ENCODE measurements around the gene F2R.
"Not testable (repeated sequence)": the region's sequence is repeated elsewhere in the genome, so short reads cannot be mapped to it uniquely, and the experiment has no call there.

F2R gene

DNA sequence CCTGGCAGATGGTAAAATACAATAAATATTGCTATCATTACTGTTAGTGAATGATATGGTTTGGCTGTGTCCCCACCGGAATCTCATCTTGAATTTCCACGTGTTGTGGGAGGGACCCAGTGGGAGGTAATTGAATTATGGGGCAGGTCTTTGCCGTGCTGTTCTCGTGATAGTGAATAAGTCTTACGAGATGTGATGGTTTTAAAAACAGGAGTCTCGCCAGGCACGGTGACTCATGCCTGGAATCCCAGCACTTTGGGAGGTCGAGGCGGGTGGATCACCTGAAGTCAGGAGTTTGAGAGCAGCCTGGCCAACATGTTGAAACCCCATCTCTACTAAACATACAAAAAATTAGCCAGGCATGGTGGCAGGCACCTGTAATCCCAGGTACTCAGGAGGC lies 45.2 kb downstream of the F2R start:
- DNase-seq: not testable (repeated sequence)

DNA sequence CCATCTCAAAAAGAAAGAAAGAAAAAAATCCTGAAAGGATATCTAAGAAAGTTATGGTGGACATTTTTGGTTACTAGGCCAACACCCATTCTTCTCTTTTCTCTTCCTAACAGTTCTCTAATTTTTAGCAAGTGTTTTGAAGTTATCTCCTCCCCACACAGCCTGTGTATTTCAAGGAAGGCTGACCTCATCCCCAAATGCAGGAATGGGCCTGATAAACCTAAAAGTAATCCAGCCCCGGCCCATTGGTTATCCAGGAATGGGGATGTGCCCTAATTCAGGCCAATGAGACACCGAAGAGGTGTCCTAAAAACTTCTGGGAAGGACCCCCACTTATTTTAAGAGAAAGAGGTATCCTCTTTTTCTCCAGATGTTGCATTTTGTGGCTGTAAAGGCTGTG lies 46.6 kb downstream of the F2R start:
- no peak for DNase-seq

DNA sequence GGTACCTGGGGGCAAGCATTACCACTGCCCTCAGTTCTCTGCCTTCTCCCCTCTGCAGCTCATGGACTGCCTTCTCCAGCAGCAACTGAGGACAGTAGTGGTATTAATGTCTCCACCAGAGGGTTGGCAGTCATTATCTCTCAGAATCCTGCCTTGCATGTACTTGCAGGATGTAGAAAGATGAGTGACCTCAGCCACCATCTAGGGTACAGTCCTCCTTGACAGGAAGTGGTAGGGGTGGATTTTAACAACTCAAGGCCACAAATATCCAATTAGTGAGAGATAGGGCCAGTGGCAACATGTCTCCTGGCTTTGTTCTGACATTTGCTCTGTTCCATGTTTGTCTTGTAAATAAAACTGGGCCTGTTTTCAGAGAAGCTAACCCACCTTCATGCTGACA lies 47.2 kb downstream of the F2R start:
- no peak for DNase-seq

DNA sequence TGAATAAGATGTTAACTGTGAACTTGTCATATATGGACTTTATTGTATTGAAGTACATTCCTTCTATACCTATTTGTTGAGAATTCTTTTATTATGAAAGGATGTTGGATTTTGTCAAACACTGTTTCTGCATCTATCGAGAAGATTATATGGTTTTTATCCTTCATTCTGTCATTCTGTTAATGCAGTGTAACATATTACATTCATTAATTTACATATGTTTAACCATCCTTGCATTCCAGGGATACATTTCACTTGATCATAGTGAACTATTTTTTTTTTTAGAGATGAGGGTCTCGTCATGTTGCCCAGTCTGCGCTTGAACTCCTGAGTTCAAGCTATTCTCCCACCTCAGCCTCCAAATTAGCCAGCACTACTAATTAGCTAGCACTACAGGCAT lies 48.4 kb downstream of the F2R start:
- DNase-seq: no peak

DNA sequence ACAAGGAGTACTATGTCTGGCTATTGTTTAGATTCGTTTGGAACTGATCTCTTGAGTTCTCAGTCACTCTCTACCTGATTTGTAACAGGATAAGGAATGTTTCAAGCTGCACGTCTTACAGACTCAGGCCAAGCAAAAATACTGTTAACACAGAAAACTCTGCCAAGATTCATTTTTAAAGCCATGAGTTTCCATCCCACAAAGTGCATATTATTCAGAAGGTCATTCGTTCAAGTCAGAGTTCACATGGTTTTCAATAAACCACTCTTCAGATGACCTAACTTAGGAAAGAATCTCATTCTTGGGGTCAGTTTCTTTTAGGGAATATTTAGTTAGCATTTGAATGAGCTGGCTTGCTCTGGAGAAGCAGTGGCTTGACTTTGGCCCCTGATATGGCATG lies 49.3 kb downstream of the F2R start:
- DNase-seq: no peak

DNA sequence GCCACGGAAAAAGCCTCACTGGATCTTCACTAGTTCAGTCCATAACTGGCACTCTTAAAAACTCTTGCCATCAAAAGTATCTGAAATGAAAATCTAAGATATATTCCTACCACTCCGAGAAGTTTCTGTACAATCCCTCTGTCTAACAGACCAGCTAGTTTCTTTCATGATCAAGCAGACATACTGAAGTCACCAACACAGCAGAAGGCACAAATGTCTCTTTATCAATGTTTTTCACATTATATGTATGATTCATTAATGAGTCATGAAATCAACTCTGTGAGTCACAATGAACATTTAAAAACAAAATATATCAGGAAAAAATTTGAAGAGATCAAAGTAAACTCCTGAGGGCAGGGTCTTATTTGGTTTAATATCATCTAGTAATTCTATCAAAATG lies 50.8 kb downstream of the F2R start:
- no peak for DNase-seq

DNA sequence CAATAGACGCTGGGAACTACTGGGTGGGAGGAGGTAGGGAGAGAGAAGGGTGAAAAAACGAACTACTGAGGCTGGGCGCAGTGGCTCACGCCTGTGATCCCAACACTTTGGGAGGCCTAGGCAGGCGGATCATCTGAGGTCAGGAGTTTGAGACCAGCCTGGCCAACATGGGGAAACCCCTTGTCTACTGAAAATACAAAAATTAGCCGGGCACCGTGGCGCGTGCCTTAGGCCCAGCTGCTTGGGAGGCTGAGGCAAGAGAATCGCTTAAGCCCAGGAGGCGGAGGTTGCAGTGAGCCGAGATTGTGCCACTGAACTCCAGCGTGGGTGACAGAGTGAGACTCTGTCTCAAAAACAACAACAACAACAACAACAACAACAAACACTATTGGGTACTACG lies 55.1 kb downstream of the F2R start:
- not testable (repeated sequence) for DNase-seq

DNA sequence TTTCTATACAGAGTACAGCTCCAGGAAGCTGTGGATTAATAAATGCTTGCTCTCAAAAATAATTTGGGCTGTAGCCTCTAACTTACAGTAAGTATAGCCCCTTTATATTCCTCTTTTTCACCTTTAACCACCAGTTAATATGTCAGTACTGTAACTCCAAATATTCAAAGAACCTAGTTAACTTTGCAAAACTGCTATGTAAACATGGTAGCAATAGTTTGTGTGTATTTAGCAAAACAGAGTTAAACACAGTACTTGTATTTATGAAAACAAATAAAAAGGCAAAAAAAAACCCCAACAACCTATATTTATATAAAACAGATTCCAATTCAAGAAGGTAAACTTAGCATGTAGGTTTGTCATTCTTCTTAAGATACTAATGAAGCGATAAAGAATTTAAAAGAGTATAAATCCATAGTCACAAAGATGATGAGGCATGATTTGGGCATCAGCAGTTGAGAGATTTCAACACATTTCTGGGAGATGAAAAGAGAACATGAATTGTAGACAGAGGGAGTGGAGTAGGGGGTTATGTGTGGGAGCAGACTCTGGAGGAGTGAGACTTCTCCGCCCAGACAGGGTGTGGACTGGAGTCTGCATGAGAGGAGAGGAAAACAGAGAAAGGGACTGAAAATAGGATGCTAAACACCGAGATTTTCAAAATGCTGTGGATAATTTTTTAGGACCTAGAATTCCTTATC lies 55.9 kb downstream of the F2R start:
- no peak for DNase-seq

DNA sequence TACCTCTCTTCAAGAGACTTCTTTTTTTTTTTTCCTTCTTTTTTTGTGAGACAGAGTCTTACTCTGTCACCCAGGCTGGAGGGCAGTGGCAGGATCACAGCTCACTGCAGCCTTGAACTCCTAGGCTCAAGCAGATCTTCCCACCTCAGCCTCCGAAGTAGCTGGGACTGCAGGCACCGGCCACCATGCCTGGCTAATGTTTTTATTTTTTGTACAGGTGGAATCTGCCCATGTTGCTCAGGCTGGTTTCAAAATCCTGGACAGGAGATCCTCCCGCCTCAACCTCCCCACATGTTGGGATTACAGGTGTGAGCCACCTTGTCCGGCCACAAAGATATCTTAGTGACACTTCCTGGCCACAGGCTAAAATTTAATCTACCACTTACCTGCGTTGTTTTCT lies 60.0 kb downstream of the F2R start:
- DNase-seq: no peak

DNA sequence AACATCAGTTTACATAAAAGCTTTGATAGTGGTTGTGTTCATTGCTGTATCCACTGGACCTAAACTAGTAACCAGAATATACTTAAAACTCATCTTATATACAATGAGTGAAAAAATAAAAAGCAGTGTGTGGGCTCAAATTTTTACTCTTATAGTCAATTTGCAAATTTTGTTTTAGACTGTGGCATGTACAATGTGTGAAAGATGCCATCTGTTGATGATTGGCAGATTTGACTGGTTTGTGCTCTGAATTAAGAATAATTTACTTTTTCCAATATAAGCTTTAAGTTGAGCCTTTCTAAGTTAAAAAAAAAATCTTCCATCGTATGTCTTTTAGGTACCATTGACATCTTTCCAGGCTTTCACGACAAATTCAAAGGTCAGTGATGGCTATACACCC lies 60.5 kb downstream of the F2R start:
- DNase-seq: no peak

DNA sequence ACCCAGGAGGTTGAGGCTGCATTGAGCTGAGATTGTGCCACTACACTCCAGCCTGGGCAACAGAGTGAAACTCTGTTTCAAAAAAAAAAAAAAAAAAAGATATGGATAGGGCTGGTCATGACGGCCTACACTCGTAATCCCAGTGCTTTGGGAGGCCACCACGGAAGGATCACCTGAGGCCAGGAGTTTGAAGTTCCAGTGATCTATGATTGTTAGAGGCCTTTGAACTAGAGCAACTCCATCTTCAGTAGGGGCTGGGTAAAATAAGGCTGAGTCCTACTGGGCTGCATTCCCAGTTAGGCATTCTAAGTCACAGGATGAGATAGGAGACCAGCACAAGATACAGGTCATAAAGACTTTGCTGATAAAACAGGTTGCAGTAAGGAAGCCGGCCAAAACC lies 64.7 kb downstream of the F2R start:
- not testable (repeated sequence) for DNase-seq

DNA sequence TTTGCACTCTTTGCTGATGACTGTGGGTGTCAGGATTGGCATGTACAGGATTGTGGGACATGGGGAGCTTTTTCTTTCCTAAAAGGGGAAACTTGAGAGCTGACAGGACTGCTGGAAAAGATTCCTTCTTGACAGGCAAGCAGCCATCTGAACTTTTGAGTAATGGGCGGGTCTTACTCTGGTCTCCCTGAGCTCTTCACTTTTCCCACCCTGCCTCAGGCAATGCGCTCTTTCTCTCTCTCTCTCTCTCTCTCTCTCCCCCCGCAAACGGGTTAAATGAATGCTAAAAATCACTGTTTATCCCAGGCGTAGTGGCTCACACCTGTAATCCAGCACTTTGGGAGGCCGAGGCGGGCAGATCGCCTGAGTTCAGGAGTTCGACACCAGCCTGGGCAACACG lies 65.8 kb downstream of the F2R start:
- DNase-seq: no peak

DNA sequence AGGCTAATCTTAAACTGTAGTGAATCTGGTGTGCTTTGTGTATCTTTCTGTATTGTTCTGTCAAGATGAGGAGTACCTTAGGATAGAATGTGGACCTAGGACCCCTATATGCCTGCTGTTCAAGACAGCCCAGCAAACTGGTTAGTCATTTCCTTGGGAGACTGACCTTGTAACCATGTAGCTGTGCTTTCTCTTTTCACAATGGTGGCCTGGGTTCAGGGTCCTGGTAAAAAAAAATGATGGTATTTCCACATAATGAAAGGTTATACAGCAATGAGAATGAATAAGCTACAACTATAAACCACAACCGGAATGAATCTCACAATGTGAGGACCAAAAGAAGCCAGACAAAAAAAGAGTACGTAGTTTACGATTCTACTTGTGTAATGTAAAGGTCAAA lies 66.5 kb downstream of the F2R start:
- DNase-seq: no peak
